ENCODE data around the gene CEP72. TPM values are rescaled to one million over a fixed set of nuclear protein-coding genes. Genes with fewer than 3 reads are reported as not detected.

CEP72 gene
- total RNA-seq, 1 experiment from 2014 or later: 24.8 TPM

- H3K23me2 ChIP-seq (ENCODE audit: insufficient read length, low read depth, low read length, poor library complexity, severe bottlenecking): no peaks in the 10 kb centered on the region
- Mint-ChIP-seq H3K4me1 (peaks cover 5 to 9% of the 10 kb centered on the region in 2 experiments), H3K4me3 (no peak overlapping the region), H3K36me3 (ENCODE audit: insufficient read depth in 1 of 3, low read depth in 3 of 3) (peaks cover 5 to 10% (median 10%) of the 10 kb centered on the region in 3 experiments; a peak in 6 of 7 replicates), H3K9me3 (no peaks in the 10 kb centered on the region), H3K27me3 (ENCODE audit: low read depth) (peaks cover 33% of the 10 kb centered on the region), H3K27ac (no peak overlapping the region)
- H3K9me3 ChIP-seq (ENCODE audit: control insufficient read depth, low read depth, low read length): no peaks in the 10 kb centered on the region
- H3K4ac ChIP-seq (ENCODE audit: low read depth, low read length): peak overlapping the region; percentile 91
- peak overlapping the region; percentile 36 for H2BK12ac ChIP-seq (ENCODE audit: insufficient read length, low read depth, low read length)
- DNase-seq: peak; percentile 82
- TF ChIP-seq CTCF (conservative IDR thresholded peaks at IDR 0.05): peak; percentile 93
- H3K27ac ChIP-seq (ENCODE audit: insufficient read length, low read depth, low read length): no peak overlapping the region
- H4K91ac ChIP-seq (ENCODE audit: insufficient read length, low read depth, low read length): peak overlapping the region; percentile 96
- H2BK5ac ChIP-seq (ENCODE audit: insufficient read length, low read length): no peak overlapping the region
- H3K79me2 ChIP-seq (ENCODE audit: insufficient read depth, low read length): no peaks in the 10 kb centered on the region
- H2BK20ac ChIP-seq (ENCODE audit: low read depth, low read length, poor library complexity, severe bottlenecking): no peak overlapping the region
- H3K23ac ChIP-seq (ENCODE audit: insufficient read length, low read depth, low read length): no peak overlapping the region
- H4K20me1 ChIP-seq (ENCODE audit: control insufficient read depth, insufficient read depth, insufficient read length): no peaks in the 10 kb centered on the region
- H2BK15ac ChIP-seq (ENCODE audit: low read depth, low read length): no peak overlapping the region
- no CpG with 5 or more reads among the region's 27 CpGs for WGBS (ENCODE audit: extremely low coverage, insufficient read length, low lambda C conversion rate)
- H3K18ac ChIP-seq (ENCODE audit: insufficient read length, low read depth, low read length): peak overlapping the region; percentile 94
- H3K14ac ChIP-seq (ENCODE audit: insufficient read depth, low read length): peak overlapping the region; percentile 93
- H2BK120ac ChIP-seq (ENCODE audit: low read depth, low read length, poor library complexity, severe bottlenecking): no peak overlapping the region
- no peak overlapping the region for H4K8ac ChIP-seq (replicated peaks; ENCODE audit: insufficient read length, low read depth, low read length)
- H3K27me3 ChIP-seq (ENCODE audit: insufficient read depth, low read length): no peaks in the 10 kb centered on the region; the same call in 1 of the 2 replicates
- no peak overlapping the region for H3K56ac ChIP-seq (ENCODE audit: insufficient read length, low read depth, low read length)
- H2AFZ ChIP-seq (ENCODE audit: low read length): no peak overlapping the region
- no peak overlapping the region for H3T11ph ChIP-seq (ENCODE audit: low read length)
- H4K5ac ChIP-seq (ENCODE audit: insufficient read length, low read depth, low read length): no peak overlapping the region
- no peak overlapping the region for H2AK5ac ChIP-seq (ENCODE audit: insufficient read length, low read length)
- H3K4me1 ChIP-seq (ENCODE audit: insufficient read depth, low read length): no peaks in the 10 kb centered on the region
- H3K4me2 ChIP-seq (ENCODE audit: insufficient read depth, insufficient read length, low read length): no peak overlapping the region
- H3K9ac ChIP-seq (ENCODE audit: extremely low read depth, insufficient read length, low read length): no peak overlapping the region
- no peaks in the 10 kb centered on the region for H3K79me1 ChIP-seq (ENCODE audit: insufficient read depth, low read depth, low read length, poor library complexity, severe bottlenecking)
These were observed 59.6 kb downstream of the CEP72 start for GRCh38 chr5:671459-672328.

All from H9 (cell line).